SK-N-SH (cell line): ENCODE measurements around the gene PPAT. TPM values are rescaled to one million over a fixed set of nuclear protein-coding genes. Genes with fewer than 3 reads are reported as not detected.
A peak's percentile ranks its signal among the peaks of the same experiment; 100 is the strongest.

Source experiments
- CTCF ChIA-PET: fragments of 300-600, 350-600 bp; formaldehyde crosslinking; extraction: SDS; loops from one replicate; lab custom pipeline; 2021; lab: Yijun Ruan, JAX
- POLR2A ChIA-PET: fragments of 350-600 bp; sonication (Branson Sonifier 250); formaldehyde crosslinking; extraction: SDS; loops from one replicate; lab custom pipeline; 2020; ENCODE audit warnings: antibody characterized with exemption, inconsistent platforms; lab: Yijun Ruan, JAX
- DNase-seq: peaks from one replicate; pipeline ENCODE4 v3.0.0; 2012
- H2AFZ ChIP-seq: fragments of 200-600 bp; sonication (generic); 2 replicates; pipeline ENCODE4 v1.8.1; 2016; ENCODE audit warnings: antibody characterized with exemption, mild to moderate bottlenecking, low read depth
- H3F3A ChIP-seq: fragments of 200-600 bp; sonication (generic); replicated peaks from 2 replicates; pipeline ENCODE3; 2016; ENCODE audit warnings: antibody characterized with exemption, mild to moderate bottlenecking; ENCODE audit not compliant: insufficient read depth
- H3K27ac ChIP-seq, 2 experiments: fragments of 200-500 bp in 1 of 2; fragments of 200-600 bp in 1 of 2; sonication (Bioruptor generic) in 1 of 2; sonication (generic), shearing (Covaris generic) in 1 of 2; 2 replicates each; pipeline versions ENCODE4 v1.5.1 to v1.6.1; 2014 to 2016; ENCODE audit warnings: low read depth in 2 of 2, inconsistent platforms in 1 of 2, low read length in 1 of 2, mild to moderate bottlenecking in 1 of 2, mixed read lengths in 1 of 2
- H3K27me3 ChIP-seq: fragments of 200-600 bp; sonication (generic), shearing (Covaris generic); 2 replicates; pipeline ENCODE4 v1.6.1; 2016; ENCODE audit warnings: mixed run types; ENCODE audit not compliant: insufficient read depth
- H3K36me3 ChIP-seq, 2 experiments: fragments of 200-500 bp in 1 of 2; fragments of 200-600 bp in 1 of 2; sonication (Bioruptor generic) in 1 of 2; sonication (generic) in 1 of 2; replicated peaks in 1 of 2; 2 replicates each; pipeline versions ENCODE3 to v1.5.1; 2014 to 2016; ENCODE audit warnings: low read length in 1 of 2, mild to moderate bottlenecking in 1 of 2; ENCODE audit not compliant: insufficient read depth in 2 of 2, control insufficient read depth in 1 of 2
- H3K4me1 ChIP-seq, 2 experiments: fragments of 200-500 bp in 1 of 2; fragments of 200-600 bp in 1 of 2; sonication (Bioruptor generic) in 1 of 2; sonication (generic), shearing (Covaris generic) in 1 of 2; 2 replicates each; pipeline versions ENCODE4 v1.5.1 to v1.6.1; 2014 to 2016; ENCODE audit warnings: low read depth in 1 of 2, low read length in 1 of 2, mixed run types in 1 of 2; ENCODE audit not compliant: insufficient read depth in 2 of 2, control insufficient read depth in 1 of 2
- H3K4me2 ChIP-seq: fragments of 200-600 bp; sonication (generic), shearing (Covaris generic); 2 replicates; pipeline ENCODE4 v1.6.1; 2017; ENCODE audit warnings: mixed run types
- H3K4me3 ChIP-seq, 2 experiments: fragments of 200-500 bp in 1 of 2; fragments of 200-600 bp in 1 of 2; sonication (Bioruptor generic) in 1 of 2; sonication (generic), shearing (Covaris generic) in 1 of 2; 2 replicates each; pipeline versions ENCODE4 v1.5.1 to v1.8.1; 2014 to 2016; ENCODE audit warnings: low read depth in 2 of 2, inconsistent platforms in 1 of 2, low read length in 1 of 2, mild to moderate bottlenecking in 1 of 2, mixed read lengths in 1 of 2, moderate library complexity in 1 of 2
- H3K79me2 ChIP-seq: fragments of 200-600 bp; sonication (generic); 2 replicates; pipeline ENCODE4 v1.8.1; 2017; ENCODE audit warnings: mild to moderate bottlenecking; ENCODE audit not compliant: insufficient read depth
- H3K9ac ChIP-seq: fragments of 200-600 bp; sonication (generic); 2 replicates; pipeline ENCODE4 v1.6.1; 2017; ENCODE audit warnings: mixed run types
- H3K9me2 ChIP-seq: fragments of 200-600 bp; sonication (generic); 2 replicates; pipeline ENCODE4 v1.6.1; 2017; ENCODE audit warnings: mixed run types
- H3K9me3 ChIP-seq: fragments of 200-600 bp; sonication (generic); 2 replicates; pipeline ENCODE4 v1.6.1; 2017; ENCODE audit warnings: mixed run types, mild to moderate bottlenecking, moderate library complexity
- H4K20me1 ChIP-seq: fragments of 200-600 bp; sonication (generic); 2 replicates; pipeline ENCODE4 v1.6.1; 2017; ENCODE audit warnings: mild to moderate bottlenecking, mixed run types; ENCODE audit not compliant: insufficient read depth
- ELF1 ChIP-seq: IDR thresholded peaks from 2 replicates; pipeline ENCODE4 v1.4.0; 2012
- EZH2phosphoT487 ChIP-seq: fragments of 200-600 bp; sonication (generic); IDR thresholded peaks from 2 replicates; pipeline ENCODE4 v1.6.1; 2017; ENCODE audit warnings: low read depth, mixed run types, mild to moderate bottlenecking, antibody characterized with exemption, moderate library complexity, borderline replicate concordance
- FOSL2 ChIP-seq: IDR thresholded peaks from 2 replicates; pipeline ENCODE4 v1.4.0; 2012; ENCODE audit warnings: low read depth, mild to moderate bottlenecking, moderate library complexity, borderline replicate concordance
- GATA2 ChIP-seq: sonication (generic); formaldehyde crosslinking; IDR thresholded peaks from 2 replicates; pipeline ENCODE4 v1.5.0; 2020; ENCODE audit warnings: mild to moderate bottlenecking, missing genetic modification reagents
- MXI1 ChIP-seq: IDR thresholded peaks from 2 replicates; pipeline ENCODE4 v1.6.1; 2012; ENCODE audit warnings: mild to moderate bottlenecking, low read depth, low read length, improper control_type of control experiment
- NFIC ChIP-seq: IDR thresholded peaks from 2 replicates; pipeline ENCODE4 v1.4.0; 2012; ENCODE audit warnings: borderline replicate concordance
- POLR2AphosphoS5 ChIP-seq: IDR thresholded peaks from 2 replicates; pipeline ENCODE4 v1.6.1; 2012; ENCODE audit warnings: low read depth, low read length
- RAD21 ChIP-seq: IDR thresholded peaks from 2 replicates; pipeline ENCODE4 v1.6.1; 2012; ENCODE audit warnings: mild to moderate bottlenecking, low read length
- RCOR1 ChIP-seq: fragments of 150-350 bp; IDR thresholded peaks from 2 replicates; pipeline ENCODE4 v1.6.1; 2017; ENCODE audit warnings: antibody characterized with exemption, low read length
- RXRA ChIP-seq: IDR thresholded peaks from 2 replicates; pipeline ENCODE4 v1.4.0; 2012; ENCODE audit warnings: low read depth, mild to moderate bottlenecking, borderline replicate concordance
- SIN3A ChIP-seq: IDR thresholded peaks from 2 replicates; pipeline ENCODE4 v1.6.1; 2012; ENCODE audit warnings: low read depth, mild to moderate bottlenecking, low read length, moderate library complexity, borderline replicate concordance
- SMC3 ChIP-seq: IDR thresholded peaks from 2 replicates; pipeline ENCODE4 v1.6.1; 2012; ENCODE audit warnings: low read depth, low read length, improper control_type of control experiment
- WGBS: methylation state at CpG from one replicate; pipeline ENCODE4 v1.1.6; 2017; ENCODE audit warnings: low lambda C conversion rate; 5-methylcytosine and 5-hydroxymethylcytosine counted together
- polyA plus RNA-seq, 3 experiments: library from polyadenylated mRNA; depleted of rRNA; stranded (reverse); fragments of >200 nt; gene quantifications; 2 replicates each; pipeline ENCODE4 v1.2.3, GENCODE V29; 2012
- TF ChIP-seq, protein P1 (sequence below): IDR thresholded peaks from 2 replicates; pipeline ENCODE4 v1.6.1; 2012; ENCODE audit warnings: mild to moderate bottlenecking, low read depth, low read length, moderate library complexity
- TF ChIP-seq, protein P2 (sequence below): fragments of 150-350 bp; IDR thresholded peaks from 2 replicates; pipeline ENCODE4 v1.6.1; 2017; ENCODE audit warnings: antibody characterized with exemption, low read length, low read depth, borderline replicate concordance
- TF ChIP-seq, protein P3 (sequence below): IDR thresholded peaks from 2 replicates; pipeline ENCODE4 v1.4.0; 2012; ENCODE audit warnings: low read depth
- TF ChIP-seq, protein P4 (sequence below): IDR thresholded peaks from 2 replicates; pipeline ENCODE4 v1.4.0; 2012; ENCODE audit warnings: low read depth, borderline replicate concordance

The PPAT gene
- polyA plus RNA-seq, 1 of the 3 experiments (the other 2 are of a cell fraction) = 7.4 TPM

DNA sequence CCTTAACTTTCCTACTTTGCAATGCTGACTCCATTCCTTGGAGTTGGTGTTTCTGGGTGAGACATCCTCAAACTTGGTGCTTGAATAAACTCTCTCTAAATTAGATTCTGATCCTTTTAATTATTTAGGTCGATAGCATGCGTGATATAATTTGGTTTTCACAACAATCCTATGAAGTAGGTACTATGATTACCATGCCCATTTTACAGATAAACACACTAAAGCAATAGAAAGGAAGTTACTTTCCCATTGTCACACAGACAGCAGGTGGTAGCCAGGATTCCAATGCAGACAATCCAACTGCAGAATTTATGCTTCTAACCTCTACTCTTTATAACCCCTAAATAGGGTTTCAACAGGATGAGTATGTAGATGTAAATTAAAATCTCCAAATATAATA is 26.4 kb downstream of the PPAT start:
- TF ChIP-seq, protein P1, sequence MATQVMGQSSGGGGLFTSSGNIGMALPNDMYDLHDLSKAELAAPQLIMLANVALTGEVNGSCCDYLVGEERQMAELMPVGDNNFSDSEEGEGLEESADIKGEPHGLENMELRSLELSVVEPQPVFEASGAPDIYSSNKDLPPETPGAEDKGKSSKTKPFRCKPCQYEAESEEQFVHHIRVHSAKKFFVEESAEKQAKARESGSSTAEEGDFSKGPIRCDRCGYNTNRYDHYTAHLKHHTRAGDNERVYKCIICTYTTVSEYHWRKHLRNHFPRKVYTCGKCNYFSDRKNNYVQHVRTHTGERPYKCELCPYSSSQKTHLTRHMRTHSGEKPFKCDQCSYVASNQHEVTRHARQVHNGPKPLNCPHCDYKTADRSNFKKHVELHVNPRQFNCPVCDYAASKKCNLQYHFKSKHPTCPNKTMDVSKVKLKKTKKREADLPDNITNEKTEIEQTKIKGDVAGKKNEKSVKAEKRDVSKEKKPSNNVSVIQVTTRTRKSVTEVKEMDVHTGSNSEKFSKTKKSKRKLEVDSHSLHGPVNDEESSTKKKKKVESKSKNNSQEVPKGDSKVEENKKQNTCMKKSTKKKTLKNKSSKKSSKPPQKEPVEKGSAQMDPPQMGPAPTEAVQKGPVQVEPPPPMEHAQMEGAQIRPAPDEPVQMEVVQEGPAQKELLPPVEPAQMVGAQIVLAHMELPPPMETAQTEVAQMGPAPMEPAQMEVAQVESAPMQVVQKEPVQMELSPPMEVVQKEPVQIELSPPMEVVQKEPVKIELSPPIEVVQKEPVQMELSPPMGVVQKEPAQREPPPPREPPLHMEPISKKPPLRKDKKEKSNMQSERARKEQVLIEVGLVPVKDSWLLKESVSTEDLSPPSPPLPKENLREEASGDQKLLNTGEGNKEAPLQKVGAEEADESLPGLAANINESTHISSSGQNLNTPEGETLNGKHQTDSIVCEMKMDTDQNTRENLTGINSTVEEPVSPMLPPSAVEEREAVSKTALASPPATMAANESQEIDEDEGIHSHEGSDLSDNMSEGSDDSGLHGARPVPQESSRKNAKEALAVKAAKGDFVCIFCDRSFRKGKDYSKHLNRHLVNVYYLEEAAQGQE = no peak
- TF ChIP-seq FOSL2 (no peak), NFIC (no peak), POLR2AphosphoS5 (no peak), RXRA (no peak), RCOR1 (no peak)
- Histone ChIP-seq H3K4me1 (peaks cover 5 to 22% of the 10 kb centered on the region in 2 experiments; a peak in 3 of 4 replicates), H3K9me3 (no peaks in the 10 kb centered on the region), H3K27me3 (no peaks in the 10 kb centered on the region), H3K9me2 (no peaks in the 10 kb centered on the region), H3K27ac (peak overlapping the region; percentile 92 to 95), H3K36me3 (peaks cover 21 to 25% of the 10 kb centered on the region in 2 experiments), H3K4me3 (no peak overlapping the region), H4K20me1 (no peaks in the 10 kb centered on the region), H3F3A (peaks cover 16% of the 10 kb centered on the region), H3K4me2 (peak overlapping the region; percentile 71; the same call in 1 of the 2 replicates), H3K9ac (no peak overlapping the region), H2AFZ (no peak overlapping the region), H3K79me2 (peaks cover 50% of the 10 kb centered on the region)
- no peak for DNase-seq
- ChIA-PET CTCF (interaction anchor here (1.1 kb wide), 1 partner anchor 136 kb away, joined by 3 read pairs; no protein-coding TSS in a partner anchor), POLR2A (interaction anchor here (2.6 kb wide), 1 partner anchor 27 kb away, joined by 15 read pairs; the partner anchor contains the start of genes PAICS and PPAT)
- WGBS = 73% methylated on average over 2 of the region's 2 CpGs

DNA sequence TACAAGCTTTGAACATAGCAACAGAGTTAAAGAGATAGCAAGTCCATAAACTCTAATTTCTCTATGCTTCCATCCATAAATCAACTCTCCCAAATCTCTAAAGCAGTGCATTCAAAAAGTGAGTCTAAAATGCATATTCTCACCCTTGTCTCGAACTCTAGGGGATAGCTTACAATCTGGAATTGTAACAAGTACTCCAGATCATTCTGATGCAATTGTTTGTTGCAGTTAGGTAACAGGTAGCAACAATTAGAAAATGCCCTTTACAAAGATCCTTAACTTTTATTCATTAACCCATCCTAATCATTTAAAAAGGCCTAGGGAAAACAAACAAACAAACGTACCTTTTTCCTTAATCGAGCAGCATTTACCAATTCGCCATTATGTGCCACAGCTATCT is 29.3 kb downstream of the PPAT start:
- H3K36me3 ChIP-seq = peaks cover 39 to 44% of the 10 kb centered on the region in 2 experiments
- ChIA-PET POLR2A (no interaction called here), CTCF (interaction anchor here (1.2 kb wide), 1 partner anchor 31 kb away, joined by 4 read pairs; no protein-coding TSS in a partner anchor)
- H3F3A ChIP-seq = peaks cover 21% of the 10 kb centered on the region
- no peaks in the 10 kb centered on the region for H3K9me2 ChIP-seq
- H3K9me3 ChIP-seq = no peaks in the 10 kb centered on the region
- WGBS = 97% methylated on average over 4 of the region's 4 CpGs
- no peak overlapping the region for H2AFZ ChIP-seq
- DNase-seq = no peak
- H3K79me2 ChIP-seq = peaks cover 28% of the 10 kb centered on the region
- H3K4me3 ChIP-seq = no peak overlapping the region
- no peaks in the 10 kb centered on the region for H3K27me3 ChIP-seq
- H3K4me2 ChIP-seq = no peak overlapping the region
- no peaks in the 10 kb centered on the region for H4K20me1 ChIP-seq
- H3K27ac ChIP-seq = no peak overlapping the region
- TF ChIP-seq SIN3A = no peak
- TF ChIP-seq, protein P2, sequence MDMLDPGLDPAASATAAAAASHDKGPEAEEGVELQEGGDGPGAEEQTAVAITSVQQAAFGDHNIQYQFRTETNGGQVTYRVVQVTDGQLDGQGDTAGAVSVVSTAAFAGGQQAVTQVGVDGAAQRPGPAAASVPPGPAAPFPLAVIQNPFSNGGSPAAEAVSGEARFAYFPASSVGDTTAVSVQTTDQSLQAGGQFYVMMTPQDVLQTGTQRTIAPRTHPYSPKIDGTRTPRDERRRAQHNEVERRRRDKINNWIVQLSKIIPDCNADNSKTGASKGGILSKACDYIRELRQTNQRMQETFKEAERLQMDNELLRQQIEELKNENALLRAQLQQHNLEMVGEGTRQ = no peak
- TF ChIP-seq SMC3 = no peak
- TF ChIP-seq, protein P3, sequence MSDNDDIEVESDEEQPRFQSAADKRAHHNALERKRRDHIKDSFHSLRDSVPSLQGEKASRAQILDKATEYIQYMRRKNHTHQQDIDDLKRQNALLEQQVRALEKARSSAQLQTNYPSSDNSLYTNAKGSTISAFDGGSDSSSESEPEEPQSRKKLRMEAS = no peak
- TF ChIP-seq MXI1 = no peak
- TF ChIP-seq ELF1 = no peak
- no peak for TF ChIP-seq RCOR1
- no peak for TF ChIP-seq RAD21
- TF ChIP-seq, protein P4, sequence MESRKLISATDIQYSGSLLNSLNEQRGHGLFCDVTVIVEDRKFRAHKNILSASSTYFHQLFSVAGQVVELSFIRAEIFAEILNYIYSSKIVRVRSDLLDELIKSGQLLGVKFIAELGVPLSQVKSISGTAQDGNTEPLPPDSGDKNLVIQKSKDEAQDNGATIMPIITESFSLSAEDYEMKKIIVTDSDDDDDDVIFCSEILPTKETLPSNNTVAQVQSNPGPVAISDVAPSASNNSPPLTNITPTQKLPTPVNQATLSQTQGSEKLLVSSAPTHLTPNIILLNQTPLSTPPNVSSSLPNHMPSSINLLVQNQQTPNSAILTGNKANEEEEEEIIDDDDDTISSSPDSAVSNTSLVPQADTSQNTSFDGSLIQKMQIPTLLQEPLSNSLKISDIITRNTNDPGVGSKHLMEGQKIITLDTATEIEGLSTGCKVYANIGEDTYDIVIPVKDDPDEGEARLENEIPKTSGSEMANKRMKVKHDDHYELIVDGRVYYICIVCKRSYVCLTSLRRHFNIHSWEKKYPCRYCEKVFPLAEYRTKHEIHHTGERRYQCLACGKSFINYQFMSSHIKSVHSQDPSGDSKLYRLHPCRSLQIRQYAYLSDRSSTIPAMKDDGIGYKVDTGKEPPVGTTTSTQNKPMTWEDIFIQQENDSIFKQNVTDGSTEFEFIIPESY = no peak
- TF ChIP-seq GATA2 (CRISPR knock-in tag) = no peak
- TF ChIP-seq EZH2phosphoT487 = no peak
- no peak for TF ChIP-seq FOSL2
- peaks cover 5 to 16% of the 10 kb centered on the region in 2 experiments; a peak in 3 of 4 replicates for H3K4me1 ChIP-seq
- no peak overlapping the region for H3K9ac ChIP-seq
